HUES6 (cell line): ENCODE measurements around the gene CRIP2.

Experiments
- H3K27ac ChIP-seq: 2 replicates; pipeline ENCODE4 v1.7.0; 2013; ENCODE audit warnings: low read depth, mild to moderate bottlenecking, low read length, inconsistent platforms
- H3K27me3 ChIP-seq: 2 replicates; pipeline ENCODE4 v1.6.1; 2013; ENCODE audit warnings: low read length; ENCODE audit not compliant: control insufficient read depth, insufficient read depth
- H3K36me3 ChIP-seq: 2 replicates; pipeline ENCODE4 v1.6.1; 2013; ENCODE audit warnings: low read length; ENCODE audit not compliant: control insufficient read depth, insufficient read depth
- H3K4me1 ChIP-seq: 2 replicates; pipeline ENCODE4 v1.6.1; 2013; ENCODE audit warnings: low read length; ENCODE audit not compliant: control insufficient read depth, insufficient read depth
- H3K4me3 ChIP-seq: 2 replicates; pipeline ENCODE4 v1.5.1; 2013; ENCODE audit warnings: low read depth, low read length
- H3K9ac ChIP-seq: one replicate; pipeline ENCODE4 v1.6.1; 2013; ENCODE audit warnings: mild to moderate bottlenecking, low read length
- H3K9me3 ChIP-seq: 2 replicates; pipeline ENCODE4 v1.6.1; 2013; ENCODE audit warnings: low read depth, low read length; ENCODE audit not compliant: control insufficient read depth, insufficient read depth

Gene CRIP2

DNA sequence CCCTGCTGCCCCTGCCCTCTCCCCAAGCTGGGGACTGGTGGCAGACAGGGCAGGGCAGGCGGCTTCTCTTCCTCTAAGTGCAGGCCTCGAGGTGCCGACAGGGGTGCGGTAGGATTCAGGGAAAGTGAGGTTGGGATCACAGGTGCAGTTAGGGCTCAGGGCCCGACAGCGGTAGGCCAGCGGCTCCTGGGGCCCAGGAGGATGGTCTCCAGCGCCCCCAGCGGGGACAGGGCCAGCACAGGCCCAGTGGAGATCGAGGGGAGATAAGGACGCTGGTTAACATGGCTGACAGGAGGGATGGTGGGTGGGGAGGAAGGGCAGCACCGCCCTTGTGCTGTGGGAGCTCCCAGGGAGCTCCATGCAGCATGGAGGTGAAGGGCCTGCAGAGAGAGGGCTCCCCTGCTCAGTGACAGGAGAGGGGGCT is 11.1 kb downstream of the CRIP2 start:
- Histone ChIP-seq H3K27ac (no peak overlapping the region), H3K27me3 (peaks cover 85% of the 10 kb centered on the region), H3K9me3 (no peaks in the 10 kb centered on the region), H3K36me3 (no peaks in the 10 kb centered on the region), H3K9ac (no peak overlapping the region), H3K4me3 (peak overlapping the region; percentile 54), H3K4me1 (peaks cover 28% of the 10 kb centered on the region)

DNA sequence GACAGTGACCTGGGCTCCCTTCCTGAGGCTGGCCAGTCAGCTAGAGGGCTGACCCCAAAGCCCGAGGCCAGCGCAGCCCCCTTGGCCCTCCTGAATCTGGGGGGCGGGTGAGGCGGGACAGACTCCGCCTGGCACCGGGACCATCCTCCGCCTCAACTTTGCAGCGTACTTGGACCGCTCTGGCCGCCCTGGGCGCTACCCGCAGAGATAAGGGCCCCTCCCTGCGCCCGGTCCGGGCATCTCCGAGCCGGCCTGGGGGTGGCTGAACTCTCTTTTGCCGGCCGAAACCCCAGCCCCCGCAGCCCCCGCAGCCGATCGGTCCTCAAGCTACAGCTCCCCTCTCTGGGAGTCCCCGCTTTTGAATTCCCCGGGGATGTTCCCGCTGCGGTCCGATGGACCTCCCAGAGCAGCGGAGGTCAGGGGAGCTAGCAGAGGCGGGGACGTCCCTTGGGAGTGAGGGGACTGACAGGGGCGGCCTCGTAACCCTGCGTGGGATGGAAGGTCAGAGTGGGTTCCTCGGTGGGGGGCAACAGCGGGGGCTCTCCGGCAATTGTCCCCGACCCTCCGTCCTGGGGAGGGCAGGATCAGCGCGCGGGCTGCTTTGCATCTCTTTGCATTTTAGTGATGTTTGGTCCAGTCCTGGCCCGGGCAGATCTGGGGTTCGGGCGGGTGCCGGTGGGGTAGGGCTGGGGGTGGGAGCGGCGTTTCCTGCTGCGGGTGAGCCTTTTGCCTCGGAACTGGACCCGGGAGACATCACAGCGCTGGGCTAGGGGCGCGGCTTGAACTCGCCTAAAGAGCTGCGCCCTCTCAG is 11.7 kb downstream of the CRIP2 start, which contains the start of gene CRIP1:
CRIP1 (plus strand) TSS at position 724 of the 811 bp plus-strand sequence. CDS start 374 bp downstream, outside the sequence.
- Histone ChIP-seq H3K9ac (peak within 1 kb of the TSS; percentile 45), H3K9me3 (no peaks in the 10 kb centered on the region), H3K36me3 (no peaks in the 10 kb centered on the region), H3K4me1 (peaks cover 22% of the 10 kb centered on the region), H3K27ac (no peak within 1 kb of the TSS), H3K4me3 (peak within 1 kb of the TSS; percentile 54), H3K27me3 (peaks cover 79% of the 10 kb centered on the region)

DNA sequence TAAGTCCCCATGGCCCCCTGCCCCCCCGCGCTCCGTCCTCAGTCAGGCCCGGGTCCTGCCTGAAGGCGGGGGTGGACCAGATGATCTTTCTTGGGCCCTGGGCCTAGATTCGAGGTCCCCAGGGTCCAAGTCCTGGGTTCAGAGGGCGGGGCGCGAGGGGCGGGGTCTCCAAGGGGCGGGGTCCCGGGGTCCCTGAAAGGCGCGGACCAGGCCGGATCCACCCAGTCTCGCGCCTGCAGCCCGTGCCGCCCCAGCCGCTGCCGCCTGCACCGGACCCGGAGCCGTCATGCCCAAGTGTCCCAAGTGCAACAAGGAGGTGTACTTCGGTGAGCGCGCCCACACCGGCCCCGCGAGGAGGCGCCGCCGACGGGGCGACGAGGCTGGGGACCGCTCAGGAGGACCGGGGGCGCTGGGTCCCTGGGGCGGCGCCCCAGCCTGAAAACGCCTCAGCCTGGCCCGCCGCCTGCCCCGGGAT is 12.4 kb downstream of the CRIP2 start:
- Histone ChIP-seq H3K27ac (no peak overlapping the region), H3K27me3 (peaks cover 74% of the 10 kb centered on the region), H3K9me3 (no peaks in the 10 kb centered on the region), H3K4me1 (peaks cover 20% of the 10 kb centered on the region), H3K9ac (peak overlapping the region; percentile 45), H3K4me3 (peak overlapping the region; percentile 54), H3K36me3 (no peaks in the 10 kb centered on the region)

DNA sequence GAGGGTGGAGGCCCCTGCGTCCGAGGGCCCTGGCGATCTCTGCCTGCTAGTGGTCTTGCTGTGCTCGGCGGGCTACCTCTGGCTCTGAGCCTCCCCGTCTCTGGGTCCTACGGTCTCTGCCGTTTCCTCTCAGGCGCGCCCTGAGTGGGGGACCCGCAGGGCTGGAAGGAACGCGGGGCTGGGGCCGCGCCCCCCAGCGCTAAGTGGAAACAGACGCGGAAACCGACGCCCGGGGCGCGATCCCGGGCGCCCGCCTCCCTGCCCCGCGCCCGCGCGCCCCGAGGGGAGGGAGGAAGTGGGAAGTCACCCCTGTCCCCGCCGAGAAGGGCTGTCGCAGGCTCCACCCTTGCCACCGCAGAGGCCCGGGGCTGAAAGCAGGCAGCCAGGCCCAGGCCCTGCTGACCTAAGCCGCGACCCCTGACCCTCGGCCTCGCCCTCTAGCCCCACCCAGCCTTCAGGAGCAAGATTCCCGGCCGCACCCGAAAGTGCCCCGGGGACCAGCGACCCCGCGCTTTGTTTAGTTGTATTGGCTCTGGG is 12.9 kb downstream of the CRIP2 start:
- Histone ChIP-seq H3K9me3 (no peaks in the 10 kb centered on the region), H3K27ac (no peak overlapping the region), H3K36me3 (no peaks in the 10 kb centered on the region), H3K4me1 (peaks cover 16% of the 10 kb centered on the region), H3K4me3 (peak overlapping the region; percentile 54), H3K9ac (peak overlapping the region; percentile 45), H3K27me3 (peaks cover 69% of the 10 kb centered on the region)

DNA sequence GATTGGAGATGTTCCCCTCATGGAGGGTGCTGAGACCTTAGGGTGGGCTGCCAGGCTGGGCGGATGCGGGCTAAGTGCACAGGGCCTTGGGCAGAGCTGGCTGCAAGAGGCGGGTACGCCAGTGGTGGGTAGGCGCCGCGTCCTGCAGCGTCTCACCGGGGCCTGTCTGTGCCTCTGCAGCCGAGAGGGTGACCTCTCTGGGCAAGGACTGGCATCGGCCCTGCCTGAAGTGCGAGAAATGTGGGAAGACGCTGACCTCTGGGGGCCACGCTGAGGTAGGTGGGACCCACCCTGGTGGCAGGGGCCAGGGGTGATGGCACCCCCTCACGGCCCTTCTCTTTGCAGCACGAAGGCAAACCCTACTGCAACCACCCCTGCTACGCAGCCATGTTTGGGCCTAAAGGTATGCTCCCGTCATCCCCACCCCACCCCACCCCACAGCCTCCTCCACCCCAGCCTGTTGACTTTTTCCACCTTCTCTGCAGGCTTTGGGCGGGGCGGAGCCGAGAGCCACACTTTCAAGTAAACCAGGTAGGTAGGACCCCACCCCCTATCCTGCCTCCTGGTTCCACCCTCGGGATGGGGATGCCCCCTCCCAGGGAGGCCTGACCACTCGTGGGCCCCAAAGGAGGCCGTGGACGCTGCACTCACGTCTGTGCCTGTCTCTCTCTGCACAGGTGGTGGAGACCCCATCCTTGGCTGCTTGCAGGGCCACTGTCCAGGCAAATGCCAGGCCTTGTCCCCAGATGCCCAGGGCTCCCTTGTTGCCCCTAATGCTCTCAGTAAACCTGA is 13.6 kb downstream of the CRIP2 start:
- peak overlapping the region; percentile 4 for H3K9ac ChIP-seq

DNA sequence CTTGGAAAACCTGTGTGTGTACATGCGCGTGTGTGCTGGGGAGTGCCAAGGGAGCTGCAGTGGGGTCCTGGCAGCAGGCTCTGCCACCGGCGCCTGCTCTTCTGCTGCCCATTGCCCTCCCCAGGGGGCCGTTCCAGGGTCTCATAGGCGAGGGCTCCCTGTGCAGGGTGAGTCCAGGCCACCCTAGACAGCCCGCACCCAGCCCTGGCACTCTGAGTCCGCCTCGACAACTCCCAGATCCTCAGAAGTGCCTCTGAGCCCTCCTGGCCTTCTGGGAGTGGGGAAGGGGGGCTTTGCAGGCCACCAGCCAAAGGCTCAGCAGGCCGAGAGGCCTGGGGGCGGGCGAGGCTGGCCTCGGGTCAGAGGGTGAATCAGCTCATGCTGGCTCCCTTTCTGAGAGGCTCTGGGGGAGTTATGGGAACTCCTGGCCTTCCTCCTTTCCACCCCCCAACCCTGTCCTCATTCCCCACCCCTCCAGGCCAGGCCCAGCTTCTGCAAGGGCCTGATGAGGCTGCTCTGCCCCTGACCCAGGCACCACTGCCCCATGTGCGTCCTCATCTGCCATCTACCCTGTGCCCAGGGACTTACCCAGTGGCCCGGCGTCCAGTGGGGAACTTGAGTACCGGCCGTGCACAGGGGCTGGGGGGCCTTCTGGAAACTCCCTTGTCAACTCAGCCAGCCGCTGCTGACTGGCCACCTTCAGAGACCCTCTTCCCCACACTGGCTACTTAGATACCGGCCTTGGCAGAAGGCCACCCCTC is 14.3 kb downstream of the CRIP2 start:
- no peak overlapping the region for H3K4me3 ChIP-seq

More for the DNA sequence above, 13.6 kb downstream of the CRIP2 start:
- Histone ChIP-seq H3K36me3 (peaks cover under 1% of the 10 kb centered on the region; the same call in 1 of the 2 replicates), H3K4me1 (peaks cover 16% of the 10 kb centered on the region), H3K27ac (no peak overlapping the region), H3K4me3 (peak overlapping the region; percentile 54), H3K9me3 (no peaks in the 10 kb centered on the region), H3K27me3 (peaks cover 62% of the 10 kb centered on the region)

DNA sequence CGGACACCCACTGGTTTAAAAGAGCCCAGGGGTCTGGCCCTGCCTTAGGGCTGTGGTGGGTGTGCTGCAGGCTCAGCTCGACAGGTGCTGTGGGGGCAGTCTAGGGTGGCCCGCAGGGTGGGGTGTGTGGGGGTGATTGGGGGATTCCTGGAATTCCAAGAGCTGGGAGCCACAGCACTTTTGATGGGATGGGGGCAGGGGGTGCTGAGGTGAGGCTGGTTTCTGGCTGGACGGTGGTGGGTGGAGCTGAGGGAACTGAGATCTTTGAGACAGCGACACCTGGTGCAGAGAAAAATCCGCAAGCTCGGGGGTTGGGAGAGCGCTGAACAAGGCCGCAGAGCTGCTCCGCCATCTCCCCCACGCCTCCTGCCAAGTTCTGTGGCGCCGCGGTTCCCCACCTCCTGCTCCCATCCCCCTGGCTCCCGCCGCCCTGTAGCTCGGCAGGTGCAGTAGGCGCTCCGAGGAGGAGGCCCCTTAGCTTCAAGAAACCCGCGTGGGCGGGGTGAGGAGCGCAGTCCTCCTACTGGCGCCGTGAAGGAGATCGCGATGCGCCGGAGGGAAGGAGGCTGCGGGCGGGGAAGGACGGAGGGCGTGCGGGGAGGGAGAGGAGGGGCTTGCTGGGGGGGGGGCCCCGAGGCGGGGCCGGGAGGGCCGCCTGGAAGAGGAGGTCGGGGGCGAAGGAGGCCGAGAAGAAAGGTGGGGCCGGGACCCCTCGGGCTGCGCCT is 15.1 kb downstream of the CRIP2 start:
- peaks cover 16% of the 10 kb centered on the region for H3K4me1 ChIP-seq
- peaks cover 47% of the 10 kb centered on the region for H3K27me3 ChIP-seq
- H3K9ac ChIP-seq = peak overlapping the region; percentile 62
- H3K36me3 ChIP-seq = peaks cover 3% of the 10 kb centered on the region; the same call in 1 of the 2 replicates
- H3K4me3 ChIP-seq = peak overlapping the region; percentile 83
- no peaks in the 10 kb centered on the region for H3K9me3 ChIP-seq
- H3K27ac ChIP-seq = no peak overlapping the region

More for the DNA sequence above, 14.3 kb downstream of the CRIP2 start:
- H3K27ac ChIP-seq = no peak overlapping the region
- peaks cover 3% of the 10 kb centered on the region; the same call in 1 of the 2 replicates for H3K36me3 ChIP-seq
- H3K9me3 ChIP-seq = no peaks in the 10 kb centered on the region
- peaks cover 54% of the 10 kb centered on the region for H3K27me3 ChIP-seq
- peaks cover 16% of the 10 kb centered on the region for H3K4me1 ChIP-seq
- H3K9ac ChIP-seq = no peak overlapping the region

DNA sequence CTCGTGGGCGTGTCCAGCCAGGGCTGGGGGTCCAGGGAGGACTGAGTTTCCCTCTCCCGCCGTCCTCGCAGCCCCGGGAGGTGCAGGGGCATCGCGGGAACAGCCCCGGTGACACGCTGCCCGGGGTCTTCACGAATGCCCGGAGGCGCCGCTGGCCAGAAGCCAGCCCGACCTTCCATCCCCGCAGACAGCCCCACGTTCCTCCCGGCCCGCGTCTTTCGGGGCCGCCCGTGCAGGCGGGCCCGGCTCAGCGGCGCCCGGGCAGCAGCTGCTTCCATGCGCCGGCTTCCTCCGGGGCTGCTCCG is 15.6 kb downstream of the CRIP2 start:
- Histone ChIP-seq H3K27me3 (peaks cover 42% of the 10 kb centered on the region), H3K9me3 (no peaks in the 10 kb centered on the region), H3K4me1 (peaks cover 16% of the 10 kb centered on the region), H3K27ac (no peak overlapping the region), H3K4me3 (peak overlapping the region; percentile 83), H3K9ac (peak overlapping the region; percentile 56), H3K36me3 (peaks cover 3% of the 10 kb centered on the region; the same call in 1 of the 2 replicates)

DNA sequence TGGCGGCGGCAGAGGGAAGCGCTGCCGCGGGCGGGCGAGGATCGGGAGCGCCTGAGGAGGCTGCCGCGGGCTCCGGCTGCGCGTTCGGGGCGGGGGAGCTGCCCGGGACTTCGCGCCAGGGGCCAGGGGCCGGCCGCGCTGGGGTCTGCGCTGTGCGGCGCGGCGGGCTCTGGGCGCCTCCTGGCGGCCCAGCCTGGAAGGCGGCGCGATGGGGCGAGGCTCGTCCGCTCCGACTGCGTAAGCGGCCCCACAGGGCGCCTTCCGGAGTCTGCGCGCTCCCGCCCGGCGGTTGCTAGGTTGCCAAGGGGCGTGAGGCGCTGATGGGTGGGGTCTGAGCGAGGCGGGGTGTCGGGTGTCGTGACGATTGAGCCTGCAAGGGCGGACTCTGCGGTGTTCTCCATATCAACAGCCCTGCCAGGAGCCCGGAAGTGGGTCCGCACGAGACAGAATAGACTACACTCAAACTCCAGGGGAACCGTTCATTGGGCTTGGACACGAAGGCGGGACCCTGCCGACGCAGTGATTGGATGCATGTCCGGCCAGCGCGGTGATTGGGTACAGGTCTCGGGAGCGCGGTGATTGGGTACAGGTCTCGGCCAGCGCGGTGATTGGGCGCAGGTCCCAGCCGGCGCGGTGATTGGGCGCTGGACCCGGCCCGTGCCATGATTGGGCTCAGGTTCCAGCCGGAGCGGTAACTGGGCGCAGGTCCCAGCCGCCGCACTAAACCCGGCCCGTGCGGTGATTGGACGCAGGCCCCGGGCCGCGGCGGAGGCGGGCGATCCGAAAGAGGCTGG is 16.1 kb downstream of the CRIP2 start, which contains the start of gene TEDC1:
TEDC1 (plus strand) TSS at position 675 of the 794 bp plus-strand sequence. CDS start 130 bp downstream, outside the sequence.
- H3K4me3 ChIP-seq = peak within 1 kb of the TSS; percentile 83
- no peaks in the 10 kb centered on the region for H3K9me3 ChIP-seq
- H3K27me3 ChIP-seq = peaks cover 36% of the 10 kb centered on the region
- peak within 1 kb of the TSS; percentile 49; the same call in 1 of the 2 replicates for H3K27ac ChIP-seq
- peaks cover 13% of the 10 kb centered on the region; the same call in 1 of the 2 replicates for H3K4me1 ChIP-seq
- peak within 1 kb of the TSS; percentile 75 for H3K9ac ChIP-seq
- H3K36me3 ChIP-seq = peaks cover 3% of the 10 kb centered on the region; the same call in 1 of the 2 replicates
